GM12874 (cell line): Measurements from ENCODE around the gene EAPP.

ENCODE experiments used
- CTCF ChIP-seq: IDR thresholded peaks from 2 replicates; pipeline ENCODE4 v1.5.1; 2011; ENCODE audit warnings: low read depth, mild to moderate bottlenecking, control low read depth, low read length, moderate library complexity; ENCODE audit not compliant: insufficient read depth

EAPP gene

GRCh38 chr14:34562776-34563150 is 23.3 kb upstream of the EAPP start:
- no peak for TF ChIP-seq CTCF

GRCh38 chr14:34554540-34555250 is 15.2 kb upstream of the EAPP start:
- TF ChIP-seq CTCF, result no peak

GRCh38 chr14:34548472-34548981 is 9.0 kb upstream of the EAPP start:
- no peak for TF ChIP-seq CTCF

GRCh38 chr14:34538871-34539406 is 562 bp downstream of the EAPP start:
- no peak for TF ChIP-seq CTCF

DNA sequence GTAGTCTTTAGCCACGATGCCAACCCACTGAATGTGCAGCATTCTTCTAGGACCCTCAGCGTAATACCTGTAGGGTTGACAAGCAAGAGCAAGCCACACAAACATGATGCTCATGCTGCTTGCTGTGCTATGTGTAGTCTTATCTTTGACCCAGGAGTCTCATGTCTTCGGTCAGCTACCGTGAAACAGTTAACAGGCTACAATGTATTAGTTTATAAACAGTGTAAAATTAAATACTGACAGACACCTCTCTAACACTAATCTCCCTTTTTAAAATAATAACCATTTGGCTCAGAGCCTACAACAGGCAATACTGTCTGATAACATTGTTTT is 1.9 kb downstream of the EAPP start:
- no peak for TF ChIP-seq CTCF

GRCh38 chr14:34536951-34537676 is 2.4 kb downstream of the EAPP start:
- no peak for TF ChIP-seq CTCF

DNA sequence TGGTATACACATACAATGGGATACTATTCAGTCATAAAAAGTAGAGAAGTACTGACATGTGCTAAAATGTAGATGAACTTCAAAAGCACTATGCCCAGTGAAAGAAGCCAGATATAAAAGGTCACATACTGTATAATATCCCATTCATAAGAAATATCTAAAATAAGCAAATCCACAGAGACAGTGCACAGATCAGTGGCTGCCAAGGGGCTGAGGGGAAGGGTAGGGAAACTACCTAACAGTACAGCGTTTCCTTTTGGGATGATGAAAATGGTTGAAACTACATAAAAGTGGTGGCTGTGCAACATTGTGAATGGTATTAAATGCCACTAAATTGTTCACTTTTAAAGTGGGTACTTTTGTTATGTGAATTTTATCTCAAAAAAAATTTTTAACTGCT is 11.9 kb downstream of the EAPP start:
- TF ChIP-seq CTCF, result no peak
